ENCODE results near the gene EXTL2. TPM values are rescaled to one million over a fixed set of nuclear protein-coding genes. Genes with fewer than 3 reads are reported as not detected.
"Not testable (repeated sequence)": the region's sequence is repeated elsewhere in the genome, so short reads cannot be mapped to it uniquely, and the experiment has no call there.

Gene EXTL2, protein sequence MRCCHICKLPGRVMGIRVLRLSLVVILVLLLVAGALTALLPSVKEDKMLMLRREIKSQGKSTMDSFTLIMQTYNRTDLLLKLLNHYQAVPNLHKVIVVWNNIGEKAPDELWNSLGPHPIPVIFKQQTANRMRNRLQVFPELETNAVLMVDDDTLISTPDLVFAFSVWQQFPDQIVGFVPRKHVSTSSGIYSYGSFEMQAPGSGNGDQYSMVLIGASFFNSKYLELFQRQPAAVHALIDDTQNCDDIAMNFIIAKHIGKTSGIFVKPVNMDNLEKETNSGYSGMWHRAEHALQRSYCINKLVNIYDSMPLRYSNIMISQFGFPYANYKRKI
- 46.2 TPM for polyA plus RNA-seq (2013, experiment 1 of 2)
- polyA plus RNA-seq (2013, experiment 2 of 2) = 45.1 TPM

DNA sequence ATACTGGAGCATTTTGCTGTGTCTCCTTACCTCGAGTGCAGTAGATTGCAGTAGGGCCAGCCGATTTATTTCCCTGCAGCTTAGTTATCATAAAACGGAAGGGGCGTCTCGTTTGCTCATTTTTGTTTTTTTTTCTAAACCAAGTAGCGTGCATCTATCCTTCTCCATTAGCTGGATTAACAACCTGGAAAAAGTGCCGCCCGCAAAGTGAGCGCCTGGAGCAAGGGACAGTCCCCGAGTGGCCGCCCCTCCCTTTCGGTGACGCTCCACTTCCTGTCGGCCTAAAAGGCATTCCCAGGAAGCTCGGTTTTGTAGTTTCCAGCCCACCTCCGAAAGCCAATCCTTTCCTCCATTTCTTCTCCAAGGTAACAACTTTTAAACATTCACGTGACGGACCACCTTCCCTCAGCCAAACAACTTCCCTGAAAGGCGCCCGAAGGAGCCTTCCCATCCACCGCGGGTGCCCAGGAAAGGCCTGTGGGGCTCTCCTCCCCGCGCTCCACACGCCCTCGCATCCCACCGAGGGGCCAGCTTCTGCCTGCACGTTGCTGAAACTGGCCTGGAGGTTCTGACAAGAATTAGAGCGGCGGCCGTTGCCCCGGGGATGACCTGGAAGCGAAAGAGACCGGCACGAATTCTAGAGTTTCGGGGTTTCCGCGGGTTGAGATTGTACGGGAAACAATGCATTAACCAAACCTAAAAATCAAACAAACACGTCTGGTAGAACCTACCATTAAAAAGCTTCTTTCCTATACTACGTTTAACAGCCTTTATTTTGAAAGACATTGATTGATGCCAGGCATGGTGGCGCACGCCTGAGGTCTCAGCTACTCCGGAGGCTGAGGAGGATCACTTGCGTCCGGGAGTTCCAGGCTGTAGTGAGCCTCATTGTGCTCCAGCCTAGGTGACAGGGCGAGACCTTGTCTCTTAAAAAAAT is at the start of gene EXTL2:
TSS of gene EXTL2 (minus strand) at position 240 of the 937 bp plus-strand sequence. CDS start 6,085 bp downstream, outside the sequence.
- WGBS, 2 experiments (ENCODE audit: insufficient coverage in 2 of 2) = 0 to 1% methylated on average over 38 to 44 of the region's 47 CpGs
- no peaks in the 10 kb centered on the region for H3K4me1 ChIP-seq (ENCODE audit: control insufficient read depth, insufficient read depth, low read length, poor library complexity, severe bottlenecking)
- H3K36me3 ChIP-seq (ENCODE audit: control insufficient read depth, insufficient read depth, low read length) = peaks cover 33% of the 10 kb centered on the region

GRCh38 chr1:100943533-100943932 is 48.9 kb upstream of the EXTL2 start:
- Histone ChIP-seq H3K27ac (ENCODE audit: low read depth, low read length, severe bottlenecking) (no peak overlapping the region), H3K36me3 (ENCODE audit: control insufficient read depth, insufficient read depth, low read length) (peaks cover 30% of the 10 kb centered on the region), H3K9me3 (ENCODE audit: control insufficient read depth, low read length) (no peaks in the 10 kb centered on the region), H3K4me1 (ENCODE audit: control insufficient read depth, insufficient read depth, low read length, poor library complexity, severe bottlenecking) (no peaks in the 10 kb centered on the region), H3K4me3 (ENCODE audit: extremely low read depth, insufficient read depth, low read length, poor library complexity, severe bottlenecking) (no peak overlapping the region)
- WGBS, 2 experiments (ENCODE audit: insufficient coverage in 2 of 2) = 100% methylated on average over 1 of the region's 1 CpG; no CpG with 5 or more reads in 1 of the 2 experiments

More for the DNA sequence above, at the start of gene EXTL2:
- H3K9me3 ChIP-seq (ENCODE audit: control insufficient read depth, low read length) = peaks cover 8% of the 10 kb centered on the region
- peak within 1 kb of the TSS; percentile 97 for H3K27ac ChIP-seq (ENCODE audit: low read depth, low read length, severe bottlenecking)
- peak within 1 kb of the TSS; percentile 94 for H3K4me3 ChIP-seq (ENCODE audit: extremely low read depth, insufficient read depth, low read length, poor library complexity, severe bottlenecking)

GRCh38 chr1:100942304-100943046 is 47.8 kb upstream of the EXTL2 start:
- H3K4me1 ChIP-seq (ENCODE audit: control insufficient read depth, insufficient read depth, low read length, poor library complexity, severe bottlenecking) = no peaks in the 10 kb centered on the region
- no peak overlapping the region for H3K4me3 ChIP-seq (ENCODE audit: extremely low read depth, insufficient read depth, low read length, poor library complexity, severe bottlenecking)
- no peak overlapping the region for H3K27ac ChIP-seq (ENCODE audit: low read depth, low read length, severe bottlenecking)
- 92 to 100% methylated on average over 1 to 2 of the region's 2 CpGs for WGBS, 2 experiments (ENCODE audit: insufficient coverage in 2 of 2)
- H3K9me3 ChIP-seq (ENCODE audit: control insufficient read depth, low read length) = no peaks in the 10 kb centered on the region
- peaks cover 38% of the 10 kb centered on the region for H3K36me3 ChIP-seq (ENCODE audit: control insufficient read depth, insufficient read depth, low read length)

GRCh38 chr1:100941580-100942216 is 47.1 kb upstream of the EXTL2 start:
- no peak overlapping the region for H3K4me3 ChIP-seq (ENCODE audit: extremely low read depth, insufficient read depth, low read length, poor library complexity, severe bottlenecking)
- no peaks in the 10 kb centered on the region for H3K9me3 ChIP-seq (ENCODE audit: control insufficient read depth, low read length)
- no peaks in the 10 kb centered on the region for H3K4me1 ChIP-seq (ENCODE audit: control insufficient read depth, insufficient read depth, low read length, poor library complexity, severe bottlenecking)
- 93 to 98% methylated on average over 7 to 8 of the region's 9 CpGs for WGBS, 2 experiments (ENCODE audit: insufficient coverage in 2 of 2)
- H3K36me3 ChIP-seq (ENCODE audit: control insufficient read depth, insufficient read depth, low read length) = peaks cover 39% of the 10 kb centered on the region
- no peak overlapping the region for H3K27ac ChIP-seq (ENCODE audit: low read depth, low read length, severe bottlenecking)

GRCh38 chr1:100941098-100941527 is 46.5 kb upstream of the EXTL2 start:
- 100% methylated on average over 1 of the region's 1 CpG for WGBS, 2 experiments (ENCODE audit: insufficient coverage in 2 of 2)

DNA sequence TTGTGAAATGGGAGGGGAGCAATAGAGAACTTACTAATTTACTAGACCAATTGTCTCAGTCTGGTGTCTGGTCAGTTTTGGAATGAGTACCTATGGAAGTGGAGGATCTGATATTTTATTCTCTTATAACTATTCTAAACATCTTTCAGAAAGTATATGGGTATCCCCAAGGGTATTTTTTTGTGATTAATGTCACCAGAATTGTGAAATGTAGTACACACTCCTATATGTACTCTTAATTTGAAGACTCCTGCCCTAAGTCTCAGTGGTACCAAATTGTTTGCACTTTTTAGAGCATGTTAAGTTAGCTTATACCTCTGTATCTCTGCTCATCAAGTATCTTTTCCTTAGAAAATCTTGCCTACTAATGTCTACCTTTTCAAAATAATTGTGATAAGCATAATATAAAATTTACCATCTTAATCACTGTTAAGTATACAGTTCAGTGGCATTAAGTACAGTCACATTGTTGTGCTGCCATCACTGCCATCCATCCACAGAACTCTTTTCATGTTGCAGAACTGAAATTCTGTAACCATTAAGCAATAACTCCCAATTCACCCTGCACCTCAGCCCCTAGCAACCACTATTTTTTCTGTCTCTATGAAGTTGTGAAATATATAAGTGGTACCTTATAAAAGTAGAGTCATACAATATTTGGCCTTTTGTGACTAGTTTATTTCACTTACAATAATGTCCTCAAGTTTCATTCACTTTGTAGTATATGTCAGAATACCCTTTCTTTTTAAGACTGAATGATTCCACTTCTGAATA is 41.7 kb upstream of the EXTL2 start:
- no peaks in the 10 kb centered on the region for H3K4me1 ChIP-seq (ENCODE audit: control insufficient read depth, insufficient read depth, low read length, poor library complexity, severe bottlenecking)
- peaks cover 37% of the 10 kb centered on the region for H3K36me3 ChIP-seq (ENCODE audit: control insufficient read depth, insufficient read depth, low read length)
- H3K27ac ChIP-seq (ENCODE audit: low read depth, low read length, severe bottlenecking) = no peak overlapping the region
- no peak overlapping the region for H3K4me3 ChIP-seq (ENCODE audit: extremely low read depth, insufficient read depth, low read length, poor library complexity, severe bottlenecking)
- no peaks in the 10 kb centered on the region for H3K9me3 ChIP-seq (ENCODE audit: control insufficient read depth, low read length)

More at GRCh38 chr1:100941098-100941527, 46.5 kb upstream of the EXTL2 start:
- no peak overlapping the region for H3K27ac ChIP-seq (ENCODE audit: low read depth, low read length, severe bottlenecking)
- H3K4me1 ChIP-seq (ENCODE audit: control insufficient read depth, insufficient read depth, low read length, poor library complexity, severe bottlenecking) = no peaks in the 10 kb centered on the region
- H3K4me3 ChIP-seq (ENCODE audit: extremely low read depth, insufficient read depth, low read length, poor library complexity, severe bottlenecking) = no peak overlapping the region
- H3K9me3 ChIP-seq (ENCODE audit: control insufficient read depth, low read length) = no peaks in the 10 kb centered on the region
- peaks cover 44% of the 10 kb centered on the region for H3K36me3 ChIP-seq (ENCODE audit: control insufficient read depth, insufficient read depth, low read length)

- WGBS, 2 experiments (ENCODE audit: insufficient coverage in 2 of 2) = no CpG with 5 or more reads among the region's 2 CpGs
Measured at GRCh38 chr1:100933555-100933954, 38.9 kb upstream of the EXTL2 start.

DNA sequence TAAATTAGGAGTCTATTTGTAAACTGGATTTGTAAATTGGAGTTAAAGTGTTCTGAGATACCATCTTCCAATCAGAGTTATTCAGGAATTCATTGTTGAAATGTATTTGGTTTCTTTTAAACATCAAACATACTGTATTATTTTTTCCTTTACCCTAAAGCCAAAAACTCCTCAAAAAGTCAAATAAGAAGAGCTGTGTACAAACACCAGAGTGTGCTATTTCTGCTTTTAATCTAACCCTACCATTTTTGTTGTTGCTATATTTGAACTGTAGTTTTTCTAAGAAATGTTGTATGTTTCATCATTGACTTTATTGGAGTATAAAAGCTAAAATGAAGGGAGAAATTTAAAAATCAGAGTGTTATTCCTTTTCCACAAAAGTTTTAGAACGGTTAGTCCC is 37.1 kb upstream of the EXTL2 start:
- 83 to 93% methylated on average over 1 of the region's 1 CpG for WGBS, 2 experiments (ENCODE audit: insufficient coverage in 2 of 2)
- Histone ChIP-seq H3K9me3 (ENCODE audit: control insufficient read depth, low read length) (no peaks in the 10 kb centered on the region), H3K36me3 (ENCODE audit: control insufficient read depth, insufficient read depth, low read length) (peaks cover 17% of the 10 kb centered on the region), H3K4me1 (ENCODE audit: control insufficient read depth, insufficient read depth, low read length, poor library complexity, severe bottlenecking) (no peaks in the 10 kb centered on the region), H3K4me3 (ENCODE audit: extremely low read depth, insufficient read depth, low read length, poor library complexity, severe bottlenecking) (no peak overlapping the region), H3K27ac (ENCODE audit: low read depth, low read length, severe bottlenecking) (no peak overlapping the region)

More at GRCh38 chr1:100933555-100933954, 38.9 kb upstream of the EXTL2 start:
- H3K4me3 ChIP-seq (ENCODE audit: extremely low read depth, insufficient read depth, low read length, poor library complexity, severe bottlenecking); H3K27ac ChIP-seq (ENCODE audit: low read depth, low read length, severe bottlenecking); H3K9me3 ChIP-seq (ENCODE audit: control insufficient read depth, low read length); H3K4me1 ChIP-seq (ENCODE audit: control insufficient read depth, insufficient read depth, low read length, poor library complexity, severe bottlenecking): not testable (repeated sequence)
- peaks cover 26% of the 10 kb centered on the region for H3K36me3 ChIP-seq (ENCODE audit: control insufficient read depth, insufficient read depth, low read length)

DNA sequence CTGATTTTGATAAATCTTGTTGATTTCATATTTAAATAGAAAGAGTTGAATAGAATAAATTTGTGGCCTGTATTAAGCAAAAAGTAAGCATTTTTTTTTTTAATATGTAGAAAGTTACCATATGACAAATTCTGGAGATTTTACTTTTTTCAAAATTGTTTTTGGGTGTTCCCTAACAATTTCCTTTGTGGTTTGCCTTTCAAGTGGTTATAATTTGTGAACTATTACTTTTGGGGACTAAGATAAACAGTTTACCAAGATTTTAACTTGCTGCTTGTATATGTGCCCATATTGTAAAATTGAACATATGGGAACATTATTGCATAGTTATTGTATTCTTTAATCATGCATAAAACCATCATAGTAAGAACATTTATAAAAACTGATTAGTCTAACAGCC is 35.9 kb upstream of the EXTL2 start:
- Histone ChIP-seq H3K9me3 (ENCODE audit: control insufficient read depth, low read length) (no peaks in the 10 kb centered on the region), H3K36me3 (ENCODE audit: control insufficient read depth, insufficient read depth, low read length) (peaks cover 19% of the 10 kb centered on the region), H3K4me3 (ENCODE audit: extremely low read depth, insufficient read depth, low read length, poor library complexity, severe bottlenecking) (no peak overlapping the region), H3K4me1 (ENCODE audit: control insufficient read depth, insufficient read depth, low read length, poor library complexity, severe bottlenecking) (no peaks in the 10 kb centered on the region), H3K27ac (ENCODE audit: low read depth, low read length, severe bottlenecking) (no peak overlapping the region)
